HepG2 (cell line): ENCODE results near the gene INPP5K. TPM values are rescaled to one million over a fixed set of nuclear protein-coding genes. Genes with fewer than 3 reads are reported as not detected.
A peak's percentile ranks its signal among the peaks of the same experiment; 100 is the strongest.

Source experiments
- JUN ChIP-seq: sonication (generic); formaldehyde crosslinking; IDR thresholded peaks from 2 replicates; pipeline ENCODE4 v1.4.0; 2020; ENCODE audit warnings: mild to moderate bottlenecking, missing genetic modification reagents
- SKIL ChIP-seq: sonication (generic); formaldehyde crosslinking; IDR thresholded peaks from 2 replicates; pipeline ENCODE4 v1.8.0; 2022; ENCODE audit warnings: missing genetic modification reagents, mild to moderate bottlenecking, moderate library complexity, borderline replicate concordance
- THAP9 ChIP-seq: sonication (generic); formaldehyde crosslinking; IDR thresholded peaks from 2 replicates; pipeline ENCODE4; 2020; ENCODE audit warnings: missing genetic modification reagents, mild to moderate bottlenecking, borderline replicate concordance
- ZNF136 ChIP-seq: sonication (generic); formaldehyde crosslinking; IDR thresholded peaks from 2 replicates; pipeline ENCODE4 v1.8.1; 2022; ENCODE audit warnings: low read depth, mild to moderate bottlenecking, moderate library complexity, missing genetic modification reagents
- ZNF318 ChIP-seq: sonication (generic); formaldehyde crosslinking; IDR thresholded peaks from 2 replicates; pipeline ENCODE4 v1.4.0; 2020; ENCODE audit warnings: mild to moderate bottlenecking, missing genetic modification reagents
- ZNF335 ChIP-seq: sonication (generic); formaldehyde crosslinking; IDR thresholded peaks from 2 replicates; pipeline ENCODE4 v1.4.0; 2020; ENCODE audit warnings: missing genetic modification reagents
- ZNF678 ChIP-seq: sonication (generic); formaldehyde crosslinking; IDR thresholded peaks from 2 replicates; pipeline ENCODE4 v1.4.0; 2020; ENCODE audit warnings: mild to moderate bottlenecking, missing genetic modification reagents
- ZNF790 ChIP-seq: sonication (generic); formaldehyde crosslinking; IDR thresholded peaks from 2 replicates; pipeline ENCODE4 v1.8.0; 2022; ENCODE audit warnings: missing genetic modification reagents, mild to moderate bottlenecking, borderline replicate concordance
- ZSCAN30 ChIP-seq: sonication (generic); formaldehyde crosslinking; IDR thresholded peaks from 2 replicates; pipeline ENCODE4 v1.5.0; 2020; ENCODE audit warnings: mild to moderate bottlenecking, missing genetic modification reagents
- polyA plus RNA-seq, 8 experiments: library from polyadenylated mRNA; depleted of rRNA in 3 of 8; stranded (reverse) in 7 of 8; unstranded in 1 of 8; fragments of >200 nt; fragmentation: Illumina TruSeq in 4 of 8; extraction: Trizol in 4 of 8; gene quantifications; 2 replicates each; pipeline versions ENCODE4 v1.2.1 to v1.2.3, GENCODE V29; 2011 to 2016; ENCODE audit warnings: low read depth in 4 of 8, missing spikeins in 1 of 8, mixed read lengths in 1 of 8; ENCODE audit not compliant: insufficient read depth in 1 of 8
- total RNA-seq, 5 experiments: library from RNA; depleted of rRNA; stranded (reverse); fragments of >200 nt; fragmentation: Illumina TruSeq; extraction: Trizol; gene quantifications; 2 replicates each; pipeline ENCODE4 v1.2.3, GENCODE V29; 2016; ENCODE audit warnings: low read depth in 1 of 5
- TF ChIP-seq, protein P1 (sequence below): sonication (generic); formaldehyde crosslinking; IDR thresholded peaks from 2 replicates; pipeline ENCODE4 v1.8.1; 2023; ENCODE audit warnings: mild to moderate bottlenecking, missing genetic modification reagents, borderline replicate concordance

INPP5K gene
- total and polyA plus RNA-seq, 2 of the 13 experiments (the other 11 are each of a cell fraction or from before 2014, with no cell fraction given): 4.8 to 9.6 TPM

DNA sequence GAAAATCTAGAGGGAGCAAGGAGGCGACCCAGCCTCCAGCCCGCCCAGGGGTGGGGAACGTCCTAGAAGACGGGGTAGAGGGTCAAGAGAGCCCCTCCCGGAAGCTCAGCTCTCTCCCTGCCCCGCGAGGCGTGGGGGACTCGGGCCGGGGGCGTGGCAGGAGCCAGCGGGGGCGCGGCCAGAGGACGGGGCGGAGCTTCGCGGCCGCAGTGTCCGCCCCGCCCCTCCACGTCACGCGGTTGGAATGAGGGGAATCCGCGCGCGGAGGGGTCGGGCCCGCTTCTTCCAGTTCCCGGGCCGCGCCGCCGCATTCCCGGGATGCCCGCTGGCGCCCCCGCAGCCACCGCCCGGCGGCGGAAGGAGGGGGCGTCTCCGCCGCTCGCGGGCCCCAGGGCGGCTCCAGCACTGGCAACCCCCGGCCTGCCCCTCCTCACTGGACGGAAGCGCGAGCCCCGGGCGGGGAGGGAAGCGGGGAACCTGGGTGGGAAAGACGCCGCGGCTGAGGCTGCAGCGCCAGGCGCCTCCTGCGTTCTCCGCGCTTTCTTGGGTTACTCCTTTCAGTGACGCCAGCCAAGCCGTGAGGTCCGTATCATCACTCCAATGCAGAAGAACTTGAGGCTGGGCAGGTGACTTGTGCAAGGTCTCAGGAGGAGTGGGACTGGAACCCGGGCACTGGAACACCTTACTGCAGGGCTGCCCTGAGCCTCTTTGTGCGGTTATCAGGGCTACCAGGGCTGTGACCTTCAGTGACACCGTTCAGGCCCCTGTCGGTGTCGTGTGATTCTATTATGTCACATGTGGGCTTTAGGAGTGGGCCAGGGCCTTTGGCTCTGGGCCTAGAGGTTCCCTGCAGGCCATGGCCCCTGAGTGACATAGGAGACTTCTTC, 28.2 kb downstream of the INPP5K start (continued):
- TF ChIP-seq SKIL (CRISPR knock-in tag): no peak
- no peak for TF ChIP-seq ZNF790 (CRISPR knock-in tag)
- no peak; the same call in 1 of the 2 replicates for TF ChIP-seq ZNF318 (CRISPR knock-in tag)
- no peak for TF ChIP-seq ZNF335 (CRISPR knock-in tag)
- TF ChIP-seq, protein P1, sequence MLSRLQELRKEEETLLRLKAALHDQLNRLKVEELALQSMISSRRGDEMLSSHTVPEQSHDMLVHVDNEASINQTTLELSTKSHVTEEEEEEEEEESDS (CRISPR knock-in tag): no peak
- peak; percentile 92 for TF ChIP-seq JUN (CRISPR knock-in tag)
- no peak for TF ChIP-seq ZNF678 (CRISPR knock-in tag)
- no peak for TF ChIP-seq THAP9 (CRISPR knock-in tag)
- TF ChIP-seq ZSCAN30 (CRISPR knock-in tag): no peak
- no peak for TF ChIP-seq ZNF136 (CRISPR knock-in tag)
